Trophoblast cell (in vitro differentiated cells and primary cell): ENCODE measurements around the gene ODC1.

Experiments
- DNase-seq, 2 donors: peaks; one replicate each; pipeline ENCODE4 v3.0.0-alpha.2; 2016
- H2AFZ ChIP-seq: 2 replicates; pipeline ENCODE4 v1.6.1; 2013; ENCODE audit warnings: low read length, moderate library complexity, mild to moderate bottlenecking; ENCODE audit not compliant: insufficient read depth, poor library complexity
- H2AK5ac ChIP-seq: 2 replicates; pipeline ENCODE4 v1.6.1; 2013; ENCODE audit warnings: mild to moderate bottlenecking, low read length
- H2BK120ac ChIP-seq: 2 replicates; pipeline ENCODE4 v1.6.1; 2013; ENCODE audit warnings: low read length, mild to moderate bottlenecking, moderate library complexity; ENCODE audit not compliant: insufficient read depth, poor library complexity
- H2BK12ac ChIP-seq: 2 replicates; pipeline ENCODE4 v1.6.1; 2013; ENCODE audit warnings: mild to moderate bottlenecking, low read length, moderate library complexity
- H2BK5ac ChIP-seq: 2 replicates; pipeline ENCODE4 v1.6.1; 2013; ENCODE audit warnings: low read length, low read depth, moderate library complexity, mild to moderate bottlenecking; ENCODE audit not compliant: poor library complexity
- H3K14ac ChIP-seq: 2 replicates; pipeline ENCODE4 v1.6.1; 2013; ENCODE audit warnings: mild to moderate bottlenecking, low read length
- H3K18ac ChIP-seq: 2 replicates; pipeline ENCODE4 v1.6.1; 2013; ENCODE audit warnings: mild to moderate bottlenecking, low read length
- H3K23ac ChIP-seq: 2 replicates; pipeline ENCODE4 v1.6.1; 2013; ENCODE audit warnings: low read length
- H3K27ac ChIP-seq: 2 replicates; pipeline ENCODE4 v1.5.1; 2013; ENCODE audit warnings: low read depth, mild to moderate bottlenecking, inconsistent platforms, low read length, moderate library complexity
- H3K27me3 ChIP-seq: 2 replicates; pipeline ENCODE4 v1.6.1; 2013; ENCODE audit warnings: inconsistent platforms, mild to moderate bottlenecking, low read length, moderate library complexity; ENCODE audit not compliant: insufficient read depth
- H3K36me3 ChIP-seq, 2 experiments: 1 replicate in 1 of 2; 2 replicates in 1 of 2; pipeline ENCODE4 v1.6.1; 2013; ENCODE audit warnings: low read length in 2 of 2, mild to moderate bottlenecking in 2 of 2, moderate library complexity in 1 of 2; ENCODE audit not compliant: insufficient read depth in 2 of 2, control insufficient read depth in 1 of 2
- H3K4ac ChIP-seq: 2 replicates; pipeline ENCODE4 v1.6.1; 2013; ENCODE audit warnings: low read depth, mild to moderate bottlenecking, low read length, moderate library complexity
- H3K4me1 ChIP-seq, 2 experiments: 1 replicate in 1 of 2; 2 replicates in 1 of 2; pipeline ENCODE4 v1.6.1; 2013; ENCODE audit warnings: low read length in 2 of 2, mild to moderate bottlenecking in 2 of 2, moderate library complexity in 1 of 2; ENCODE audit not compliant: insufficient read depth in 2 of 2, control insufficient read depth in 1 of 2
- H3K4me2 ChIP-seq: 2 replicates; pipeline ENCODE4 v1.6.1; 2013; ENCODE audit warnings: inconsistent platforms, mild to moderate bottlenecking, low read length, moderate library complexity
- H3K4me3 ChIP-seq: 2 replicates; pipeline ENCODE4 v1.5.1; 2013; ENCODE audit warnings: mild to moderate bottlenecking, low read depth, low read length, inconsistent platforms
- H3K79me1 ChIP-seq: one replicate; pipeline ENCODE4 v1.6.1; 2013; ENCODE audit warnings: low read length
- H3K79me2 ChIP-seq: 2 replicates; pipeline ENCODE4 v1.6.1; 2013; ENCODE audit warnings: low read length, mild to moderate bottlenecking; ENCODE audit not compliant: control insufficient read depth, insufficient read depth, poor library complexity
- H3K9ac ChIP-seq: 2 replicates; pipeline ENCODE4 v1.6.1; 2013; ENCODE audit warnings: mild to moderate bottlenecking, low read length
- H3K9me3 ChIP-seq: 2 replicates; pipeline ENCODE4 v1.6.1; 2013; ENCODE audit warnings: low read depth, mild to moderate bottlenecking, control low read depth, inconsistent platforms, low read length; ENCODE audit not compliant: insufficient read depth
- H4K12ac ChIP-seq: 2 replicates; pipeline ENCODE4 v1.6.1; 2013; ENCODE audit warnings: low read depth, mild to moderate bottlenecking, low read length, moderate library complexity
- H4K8ac ChIP-seq: 2 replicates; pipeline ENCODE4 v1.6.1; 2013; ENCODE audit warnings: low read depth, mild to moderate bottlenecking, low read length, moderate library complexity
- H4K91ac ChIP-seq: one replicate; pipeline ENCODE4 v1.6.1; 2013; ENCODE audit warnings: low read depth, mild to moderate bottlenecking, low read length, moderate library complexity
- WGBS: extraction: QIAGEN DNeasy Blood & Tissue Kit; methylation state at CpG from one replicate; pipeline ENCODE4 v1.1.7; 2013; ENCODE audit warnings: missing lambda C conversion rate; ENCODE audit not compliant: insufficient read length, insufficient coverage; ENCODE audit errors: extremely low coverage; 5-methylcytosine and 5-hydroxymethylcytosine counted together

The ODC1 gene

DNA sequence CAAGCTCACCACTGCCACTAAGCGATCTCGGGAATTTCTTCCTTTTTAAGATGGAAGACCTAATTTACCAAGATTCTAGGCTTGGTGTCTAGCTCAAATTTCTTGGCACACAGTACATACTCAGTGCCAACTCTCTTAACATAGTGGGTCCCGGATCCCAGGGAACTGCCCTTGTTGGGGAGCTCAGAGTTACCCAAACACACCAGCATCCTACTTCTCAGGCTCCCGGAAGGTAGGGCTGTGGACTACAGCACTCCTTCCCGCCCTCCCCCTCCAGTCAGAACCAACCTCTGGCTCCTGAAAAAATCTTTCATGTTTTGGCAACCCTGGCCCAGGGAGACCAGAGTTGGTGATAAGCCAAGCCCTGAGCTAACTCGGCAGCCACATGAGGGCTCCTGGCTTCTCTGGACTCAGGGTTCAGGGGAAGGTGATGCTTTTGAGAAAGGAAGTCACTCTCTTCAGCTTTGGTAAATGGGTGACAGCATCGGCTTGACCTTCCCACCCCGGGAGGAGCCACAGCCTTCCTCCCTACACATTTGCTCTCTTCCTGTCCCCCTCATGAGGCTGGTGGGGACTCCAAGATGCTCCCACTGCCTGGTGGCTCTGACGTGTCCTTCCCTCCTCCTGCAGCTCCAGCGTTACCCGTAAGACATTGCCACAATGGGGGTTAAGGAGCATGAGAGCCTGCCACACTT, 8.8 kb downstream of the ODC1 start:
- Histone ChIP-seq H3K36me3 (peaks cover 25 to 38% of the 10 kb centered on the region in 2 experiments), H3K79me2 (no peaks in the 10 kb centered on the region), H4K91ac (no peak overlapping the region), H3K4me2 (no peak overlapping the region), H3K23ac (no peak overlapping the region), H3K79me1 (no peaks in the 10 kb centered on the region), H3K9me3 (peaks cover 2% of the 10 kb centered on the region), H2AK5ac (no peak overlapping the region), H3K4ac (no peak overlapping the region), H3K18ac (no peak overlapping the region), H3K9ac (no peak overlapping the region), H2BK120ac (no peak overlapping the region), H3K14ac (no peak overlapping the region), H3K27me3 (no peaks in the 10 kb centered on the region), H2AFZ (no peak overlapping the region), H3K4me1 (no peaks in the 10 kb centered on the region), H4K8ac (no peak overlapping the region), H4K12ac (no peak overlapping the region), H2BK12ac (no peak overlapping the region), H3K27ac (no peak overlapping the region), H2BK5ac (no peak overlapping the region), H3K4me3 (no peak overlapping the region)
- DNase-seq: no peak
- WGBS: no CpG with 5 or more reads among the region's 11 CpGs

DNA sequence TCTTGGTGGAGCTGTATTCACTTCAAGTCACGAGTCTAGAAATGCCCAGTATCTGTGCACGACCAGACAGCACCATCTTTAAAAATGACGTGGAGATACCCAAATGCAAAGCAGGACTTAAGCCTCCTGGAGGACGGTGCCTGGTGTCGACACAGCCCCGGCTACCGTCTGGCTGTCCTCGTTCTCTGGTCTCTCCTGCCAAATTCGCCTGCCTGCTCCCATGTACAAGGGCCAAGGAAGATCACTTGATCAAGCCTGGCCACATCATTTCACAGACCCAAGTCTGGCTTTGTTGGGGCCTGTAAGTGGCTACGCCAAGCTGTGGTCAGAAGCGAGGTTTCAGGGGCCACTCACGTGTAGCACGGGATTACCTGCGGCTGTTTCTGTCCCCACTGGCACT, 9.4 kb downstream of the ODC1 start:
- no peak overlapping the region for H2BK120ac ChIP-seq
- no peak overlapping the region for H2AK5ac ChIP-seq
- WGBS: no CpG with 5 or more reads among the region's 14 CpGs

DNA sequence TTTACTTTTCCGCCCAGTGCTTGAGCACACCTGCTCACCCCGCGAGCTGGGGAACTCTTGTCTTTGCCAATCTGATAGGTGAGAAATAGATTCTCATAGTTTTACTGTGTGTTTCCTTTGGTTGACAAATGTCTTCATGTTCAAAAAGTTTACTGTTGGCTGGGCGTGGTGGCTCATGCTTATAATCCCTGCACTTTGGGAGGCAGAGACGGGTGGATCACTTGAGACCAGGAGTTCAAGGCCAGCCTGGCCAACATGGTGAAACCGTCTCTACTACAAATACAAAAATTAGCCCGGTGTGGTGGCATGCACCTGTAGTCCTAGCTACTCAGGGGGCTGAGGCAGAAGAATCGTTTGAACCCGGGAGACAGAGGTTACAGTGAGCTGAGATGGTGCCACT, 10.3 kb downstream of the ODC1 start:
- H3K27ac ChIP-seq: no peak overlapping the region
- H4K8ac ChIP-seq: no peak overlapping the region
- H3K4me2 ChIP-seq: no peak overlapping the region
- no peak overlapping the region for H3K4me3 ChIP-seq
- H3K14ac ChIP-seq: no peak overlapping the region
- H3K79me1 ChIP-seq: no peaks in the 10 kb centered on the region
- no peak overlapping the region for H2BK120ac ChIP-seq
- peaks cover 7% of the 10 kb centered on the region for H3K9me3 ChIP-seq
- H2BK12ac ChIP-seq: no peak overlapping the region
- no peak overlapping the region for H3K23ac ChIP-seq
- no peak overlapping the region for H3K9ac ChIP-seq
- no peak overlapping the region for H3K4ac ChIP-seq
- DNase-seq: no peak
- H4K12ac ChIP-seq: no peak overlapping the region
- no CpG with 5 or more reads among the region's 9 CpGs for WGBS
- H3K36me3 ChIP-seq: peaks cover 19 to 28% of the 10 kb centered on the region in 2 experiments
- no peaks in the 10 kb centered on the region for H3K4me1 ChIP-seq
- H3K27me3 ChIP-seq: no peaks in the 10 kb centered on the region
- H2AFZ ChIP-seq: no peak overlapping the region
- no peak overlapping the region for H2AK5ac ChIP-seq
- no peak overlapping the region for H4K91ac ChIP-seq
- H2BK5ac ChIP-seq: no peak overlapping the region
- H3K79me2 ChIP-seq: no peaks in the 10 kb centered on the region
- no peak overlapping the region for H3K18ac ChIP-seq

More for the DNA sequence above, 9.4 kb downstream of the ODC1 start:
- Histone ChIP-seq H2AFZ (no peak overlapping the region), H3K79me1 (no peaks in the 10 kb centered on the region), H3K4me1 (no peaks in the 10 kb centered on the region), H3K4ac (no peak overlapping the region), H3K18ac (no peak overlapping the region), H3K9me3 (peaks cover 2% of the 10 kb centered on the region), H2BK5ac (no peak overlapping the region), H3K9ac (no peak overlapping the region), H3K27ac (no peak overlapping the region), H3K4me3 (no peak overlapping the region), H3K79me2 (no peaks in the 10 kb centered on the region), H4K91ac (no peak overlapping the region), H3K4me2 (no peak overlapping the region), H4K8ac (no peak overlapping the region), H2BK12ac (no peak overlapping the region), H3K36me3 (peaks cover 23 to 33% of the 10 kb centered on the region in 2 experiments), H3K27me3 (no peaks in the 10 kb centered on the region), H3K14ac (no peak overlapping the region), H4K12ac (no peak overlapping the region), H3K23ac (no peak overlapping the region)
- no peak for DNase-seq

DNA sequence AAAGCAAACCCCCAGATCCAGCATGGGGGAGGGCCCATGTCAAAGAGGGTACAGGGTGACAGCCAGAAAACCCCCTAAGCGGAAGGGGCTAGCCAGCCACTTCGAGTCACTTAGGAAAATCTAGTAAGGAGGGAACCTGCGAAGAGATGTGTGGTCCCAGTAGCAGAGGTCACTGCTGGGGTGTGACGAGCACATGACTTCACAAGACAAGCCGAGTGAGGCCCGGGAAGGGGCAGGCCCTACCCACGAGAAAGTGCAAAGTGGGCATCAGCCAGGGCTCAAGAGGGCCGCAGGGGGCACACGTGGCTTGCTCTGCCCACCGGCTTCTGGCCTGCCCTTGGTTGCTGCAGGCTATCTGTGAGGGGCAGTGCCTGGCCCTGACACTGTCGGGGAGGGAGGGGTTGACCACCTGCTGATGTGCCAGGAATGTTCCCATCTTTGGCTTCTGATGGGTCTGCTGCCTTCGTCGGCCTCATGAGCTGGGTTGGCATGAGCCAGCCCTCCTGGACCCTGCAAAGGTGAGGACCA, 11.5 kb downstream of the ODC1 start:
- no peak overlapping the region for H3K18ac ChIP-seq
- DNase-seq: no peak
- H2BK5ac ChIP-seq: no peak overlapping the region
- no peak overlapping the region for H2AK5ac ChIP-seq
- no peak overlapping the region for H4K91ac ChIP-seq
- H3K23ac ChIP-seq: no peak overlapping the region
- no peak overlapping the region for H4K8ac ChIP-seq
- H4K12ac ChIP-seq: no peak overlapping the region
- no peak overlapping the region for H3K4me2 ChIP-seq
- H3K14ac ChIP-seq: no peak overlapping the region
- no peak overlapping the region for H2AFZ ChIP-seq
- no peak overlapping the region for H3K9ac ChIP-seq
- H3K27ac ChIP-seq: no peak overlapping the region
- no CpG with 5 or more reads among the region's 13 CpGs for WGBS
- no peak overlapping the region for H3K4me3 ChIP-seq
- H3K79me1 ChIP-seq: no peaks in the 10 kb centered on the region
- H2BK12ac ChIP-seq: no peak overlapping the region
- H2BK120ac ChIP-seq: no peak overlapping the region
- no peaks in the 10 kb centered on the region for H3K4me1 ChIP-seq
- no peaks in the 10 kb centered on the region for H3K27me3 ChIP-seq
- no peaks in the 10 kb centered on the region for H3K79me2 ChIP-seq
- peaks cover 15 to 23% of the 10 kb centered on the region in 2 experiments for H3K36me3 ChIP-seq
- H3K4ac ChIP-seq: no peak overlapping the region
- peaks cover 7% of the 10 kb centered on the region for H3K9me3 ChIP-seq
